ENCODE results near the gene INPP5A.
"Not testable (repeated sequence)": the region's sequence is repeated elsewhere in the genome, so short reads cannot be mapped to it uniquely, and the experiment has no call there.

The INPP5A gene

GRCh38 chr10:132664883-132665282 lies 127.3 kb downstream of the INPP5A start:
- DNase-seq (ENCODE audit: low read depth): no peak
- H3K27me3 ChIP-seq (replicated peaks; ENCODE audit: control insufficient read depth, insufficient read depth, low read length): no peaks in the 10 kb centered on the region
- H3K9ac ChIP-seq (ENCODE audit: low read length): no peak overlapping the region
- no peak overlapping the region for H3K4me3 ChIP-seq (ENCODE audit: low read length)
- no peaks in the 10 kb centered on the region for H3K9me3 ChIP-seq (ENCODE audit: control insufficient read depth, low read length)
- H3K4me1 ChIP-seq (ENCODE audit: control insufficient read depth, insufficient read depth, low read length): peaks cover 20% of the 10 kb centered on the region
- H3K36me3 ChIP-seq (ENCODE audit: control insufficient read depth, insufficient read depth, low read length, severe bottlenecking): no peaks in the 10 kb centered on the region

GRCh38 chr10:132665946-132666704 lies 128.5 kb downstream of the INPP5A start:
- peaks cover 20% of the 10 kb centered on the region for H3K4me1 ChIP-seq (ENCODE audit: control insufficient read depth, insufficient read depth, low read length)
- H3K4me3 ChIP-seq (ENCODE audit: low read length): no peak overlapping the region
- no peaks in the 10 kb centered on the region for H3K36me3 ChIP-seq (ENCODE audit: control insufficient read depth, insufficient read depth, low read length, severe bottlenecking)
- no peaks in the 10 kb centered on the region for H3K9me3 ChIP-seq (ENCODE audit: control insufficient read depth, low read length)
- DNase-seq (ENCODE audit: low read depth): peak; percentile 70
- peak overlapping the region; percentile 54 for H3K9ac ChIP-seq (ENCODE audit: low read length)
- H3K27me3 ChIP-seq (replicated peaks; ENCODE audit: control insufficient read depth, insufficient read depth, low read length): no peaks in the 10 kb centered on the region

GRCh38 chr10:132666705-132667341 lies 129.2 kb downstream of the INPP5A start:
- Histone ChIP-seq H3K27me3 (replicated peaks; ENCODE audit: control insufficient read depth, insufficient read depth, low read length) (no peaks in the 10 kb centered on the region), H3K4me3 (ENCODE audit: low read length) (no peak overlapping the region), H3K4me1 (ENCODE audit: control insufficient read depth, insufficient read depth, low read length) (peaks cover 20% of the 10 kb centered on the region), H3K9ac (ENCODE audit: low read length) (no peak overlapping the region), H3K9me3 (ENCODE audit: control insufficient read depth, low read length) (no peaks in the 10 kb centered on the region), H3K36me3 (ENCODE audit: control insufficient read depth, insufficient read depth, low read length, severe bottlenecking) (peaks cover 3% of the 10 kb centered on the region)
- DNase-seq (ENCODE audit: low read depth): peak; percentile 3

- Histone ChIP-seq H3K36me3 (ENCODE audit: control insufficient read depth, insufficient read depth, low read length, severe bottlenecking) (peaks cover 3% of the 10 kb centered on the region), H3K27me3 (replicated peaks; ENCODE audit: control insufficient read depth, insufficient read depth, low read length) (no peaks in the 10 kb centered on the region), H3K4me3 (ENCODE audit: low read length) (no peak overlapping the region), H3K9me3 (ENCODE audit: control insufficient read depth, low read length) (no peaks in the 10 kb centered on the region), H3K4me1 (ENCODE audit: control insufficient read depth, insufficient read depth, low read length) (peaks cover 20% of the 10 kb centered on the region), H3K9ac (ENCODE audit: low read length) (no peak overlapping the region)
- peak; percentile 39 for DNase-seq (ENCODE audit: low read depth)
Measured at GRCh38 chr10:132667342-132668047, 129.9 kb downstream of the INPP5A start.

GRCh38 chr10:132668048-132668394 lies 130.4 kb downstream of the INPP5A start:
- no peak for DNase-seq (ENCODE audit: low read depth)
- no peaks in the 10 kb centered on the region for H3K27me3 ChIP-seq (replicated peaks; ENCODE audit: control insufficient read depth, insufficient read depth, low read length)
- H3K4me1 ChIP-seq (ENCODE audit: control insufficient read depth, insufficient read depth, low read length): peaks cover 20% of the 10 kb centered on the region
- H3K9me3 ChIP-seq (ENCODE audit: control insufficient read depth, low read length): no peaks in the 10 kb centered on the region
- H3K9ac ChIP-seq (ENCODE audit: low read length): no peak overlapping the region
- no peak overlapping the region for H3K4me3 ChIP-seq (ENCODE audit: low read length)
- peaks cover 3% of the 10 kb centered on the region for H3K36me3 ChIP-seq (ENCODE audit: control insufficient read depth, insufficient read depth, low read length, severe bottlenecking)

- Histone ChIP-seq H3K9ac (ENCODE audit: low read length) (no peak overlapping the region), H3K4me3 (ENCODE audit: low read length) (no peak overlapping the region), H3K36me3 (ENCODE audit: control insufficient read depth, insufficient read depth, low read length, severe bottlenecking) (peaks cover 3% of the 10 kb centered on the region), H3K9me3 (ENCODE audit: control insufficient read depth, low read length) (no peaks in the 10 kb centered on the region), H3K4me1 (ENCODE audit: control insufficient read depth, insufficient read depth, low read length) (peaks cover 20% of the 10 kb centered on the region), H3K27me3 (replicated peaks; ENCODE audit: control insufficient read depth, insufficient read depth, low read length) (no peaks in the 10 kb centered on the region)
- DNase-seq (ENCODE audit: low read depth): no peak
Measured at GRCh38 chr10:132669208-132669861, 131.7 kb downstream of the INPP5A start.

GRCh38 chr10:132670546-132671227 lies 133.1 kb downstream of the INPP5A start:
- peaks cover 3% of the 10 kb centered on the region for H3K36me3 ChIP-seq (ENCODE audit: control insufficient read depth, insufficient read depth, low read length, severe bottlenecking)
- H3K9ac ChIP-seq (ENCODE audit: low read length): no peak overlapping the region
- no peaks in the 10 kb centered on the region for H3K27me3 ChIP-seq (replicated peaks; ENCODE audit: control insufficient read depth, insufficient read depth, low read length)
- no peak for DNase-seq (ENCODE audit: low read depth)
- H3K9me3 ChIP-seq (ENCODE audit: control insufficient read depth, low read length): no peaks in the 10 kb centered on the region
- no peak overlapping the region for H3K4me3 ChIP-seq (ENCODE audit: low read length)
- peaks cover 20% of the 10 kb centered on the region for H3K4me1 ChIP-seq (ENCODE audit: control insufficient read depth, insufficient read depth, low read length)

GRCh38 chr10:132671228-132672154 lies 133.9 kb downstream of the INPP5A start:
- peaks cover 13% of the 10 kb centered on the region for H3K4me1 ChIP-seq (ENCODE audit: control insufficient read depth, insufficient read depth, low read length)
- no peaks in the 10 kb centered on the region for H3K9me3 ChIP-seq (ENCODE audit: control insufficient read depth, low read length)
- H3K9ac ChIP-seq (ENCODE audit: low read length): no peak overlapping the region
- DNase-seq (ENCODE audit: low read depth): no peak
- H3K36me3 ChIP-seq (ENCODE audit: control insufficient read depth, insufficient read depth, low read length, severe bottlenecking): peaks cover 3% of the 10 kb centered on the region
- H3K27me3 ChIP-seq (replicated peaks; ENCODE audit: control insufficient read depth, insufficient read depth, low read length): no peaks in the 10 kb centered on the region
- H3K4me3 ChIP-seq (ENCODE audit: low read length): no peak overlapping the region

- H3K9me3 ChIP-seq (ENCODE audit: control insufficient read depth, low read length); H3K9ac ChIP-seq (ENCODE audit: low read length); DNase-seq (ENCODE audit: low read depth); H3K36me3 ChIP-seq (ENCODE audit: control insufficient read depth, insufficient read depth, low read length, severe bottlenecking); H3K4me3 ChIP-seq (ENCODE audit: low read length); H3K4me1 ChIP-seq (ENCODE audit: control insufficient read depth, insufficient read depth, low read length); H3K27me3 ChIP-seq (replicated peaks; ENCODE audit: control insufficient read depth, insufficient read depth, low read length): not testable (repeated sequence)
Measured at GRCh38 chr10:132673746-132674145, 136.2 kb downstream of the INPP5A start.

GRCh38 chr10:132674311-132674710 lies 136.7 kb downstream of the INPP5A start:
- Histone ChIP-seq H3K9ac (ENCODE audit: low read length) (no peak overlapping the region), H3K4me1 (ENCODE audit: control insufficient read depth, insufficient read depth, low read length) (no peaks in the 10 kb centered on the region), H3K36me3 (ENCODE audit: control insufficient read depth, insufficient read depth, low read length, severe bottlenecking) (peaks cover 3% of the 10 kb centered on the region), H3K4me3 (ENCODE audit: low read length) (no peak overlapping the region), H3K27me3 (replicated peaks; ENCODE audit: control insufficient read depth, insufficient read depth, low read length) (no peaks in the 10 kb centered on the region), H3K9me3 (ENCODE audit: control insufficient read depth, low read length) (no peaks in the 10 kb centered on the region)
- DNase-seq (ENCODE audit: low read depth): no peak

All from adipocyte (in vitro differentiated cells).